IMR-90 (cell line): Measurements from ENCODE around the gene MYO9A. TPM values are rescaled to one million over a fixed set of nuclear protein-coding genes. Genes with fewer than 3 reads are reported as not detected.

Source experiments
- ATAC-seq: fragments of 200-7000 bp; cut with Tn5 transposase; 2 replicates; pipeline ENCODE4 v1.9.1; 2020; ENCODE audit warnings: low read depth, mild to moderate bottlenecking, moderate library complexity
- BruUV-seq: library from RNA; stranded (reverse); fragments of 400-500 nt; replicated peaks from 2 replicates; lab custom pipeline; 2021; lab: Mats Ljungman, UMichigan
- CTCF ChIA-PET: fragments of 300-600 bp; formaldehyde crosslinking; extraction: SDS; loops from one replicate; lab custom pipeline; 2021; ENCODE audit warnings: antibody characterized with exemption; lab: Yijun Ruan, JAX
- POLR2A ChIA-PET: fragments of 300-600 bp; sonication (Branson Sonifier 250); formaldehyde crosslinking; loops from one replicate; lab custom pipeline; 2022; ENCODE audit warnings: antibody characterized with exemption; ENCODE audit not compliant: unreplicated experiment; lab: Charles Lee
- DNase-seq: peaks from one replicate; pipeline ENCODE4 v3.0.0; 2013
- H2AFZ ChIP-seq: replicated peaks from 2 replicates; pipeline ENCODE3; 2013; ENCODE audit warnings: low read length, mild to moderate bottlenecking; ENCODE audit not compliant: poor library complexity
- H2AK5ac ChIP-seq: 2 replicates; pipeline ENCODE4 v1.6.1; 2013; ENCODE audit warnings: low read depth, low read length, inconsistent platforms
- H2AK9ac ChIP-seq: replicated peaks from 2 replicates; pipeline ENCODE3; 2013; ENCODE audit warnings: mild to moderate bottlenecking, low read depth, low read length, moderate library complexity; ENCODE audit not compliant: poor library complexity
- H2BK120ac ChIP-seq: 2 replicates; pipeline ENCODE4 v1.6.1; 2013; ENCODE audit warnings: low read depth, low read length, inconsistent platforms
- H2BK15ac ChIP-seq: 3 replicates; pipeline ENCODE4 v1.6.1; 2013; ENCODE audit warnings: low read depth, low read length, inconsistent platforms
- H2BK20ac ChIP-seq: 2 replicates; pipeline ENCODE4 v1.6.1; 2013; ENCODE audit warnings: low read depth, mild to moderate bottlenecking, inconsistent platforms, low read length, moderate library complexity
- H2BK5ac ChIP-seq: 2 replicates; pipeline ENCODE4 v1.6.1; 2013; ENCODE audit warnings: mild to moderate bottlenecking, low read depth, low read length, inconsistent platforms; ENCODE audit not compliant: poor library complexity, severe bottlenecking
- H3K14ac ChIP-seq: replicated peaks from 2 replicates; pipeline ENCODE4 v1.6.1; 2013; ENCODE audit warnings: low read depth, low read length, inconsistent platforms
- H3K18ac ChIP-seq: 2 replicates; pipeline ENCODE4 v1.6.1; 2013; ENCODE audit warnings: low read depth, low read length, control low read depth
- H3K23ac ChIP-seq: 2 replicates; pipeline ENCODE4 v1.6.1; 2013; ENCODE audit warnings: low read depth, low read length, inconsistent platforms
- H3K27ac ChIP-seq: 2 replicates; pipeline ENCODE4 v1.5.1; 2013; ENCODE audit warnings: mild to moderate bottlenecking, control low read depth, low read length; ENCODE audit not compliant: insufficient read depth
- H3K27me3 ChIP-seq: 2 replicates; pipeline ENCODE4 v1.6.1; 2013; ENCODE audit warnings: low read length; ENCODE audit not compliant: control insufficient read depth, insufficient read depth
- H3K36me3 ChIP-seq: 2 replicates; pipeline ENCODE4 v1.6.1; 2013; ENCODE audit warnings: low read length, mixed read lengths; ENCODE audit not compliant: control insufficient read depth, insufficient read depth
- H3K4ac ChIP-seq: 2 replicates; pipeline ENCODE4 v1.6.1; 2013; ENCODE audit warnings: low read depth, low read length, inconsistent platforms
- H3K4me1 ChIP-seq: 2 replicates; pipeline ENCODE4 v1.6.1; 2013; ENCODE audit warnings: low read length, mixed read lengths; ENCODE audit not compliant: control insufficient read depth, insufficient read depth
- H3K4me2 ChIP-seq: 2 replicates; pipeline ENCODE4 v1.6.1; 2013; ENCODE audit warnings: low read depth, mild to moderate bottlenecking, control low read depth, low read length, moderate library complexity
- H3K4me3 ChIP-seq: 2 replicates; pipeline ENCODE4 v1.5.1; 2013; ENCODE audit warnings: low read depth, mild to moderate bottlenecking, control low read depth, low read length, moderate library complexity; ENCODE audit not compliant: insufficient read depth
- H3K56ac ChIP-seq: 2 replicates; pipeline ENCODE4 v1.6.1; 2013; ENCODE audit warnings: low read length, inconsistent platforms; ENCODE audit not compliant: insufficient read depth; ENCODE audit errors: extremely low read depth
- H3K79me1 ChIP-seq, 2 experiments: 2 replicates each; pipeline ENCODE4 v1.6.1; 2013; ENCODE audit warnings: low read length in 2 of 2, inconsistent platforms in 1 of 2, low read depth in 1 of 2
- H3K9ac ChIP-seq: 2 replicates; pipeline ENCODE4 v1.6.1; 2013; ENCODE audit warnings: low read depth, low read length, control low read depth
- H3K9me1 ChIP-seq: 2 replicates; pipeline ENCODE4 v1.6.1; 2013; ENCODE audit warnings: low read length, inconsistent platforms; ENCODE audit not compliant: insufficient read depth
- H3K9me3 ChIP-seq: 2 replicates; pipeline ENCODE4 v1.6.1; 2013; ENCODE audit warnings: low read length; ENCODE audit not compliant: control insufficient read depth, insufficient read depth
- H4K20me1 ChIP-seq: 2 replicates; pipeline ENCODE4 v1.6.1; 2013; ENCODE audit warnings: low read length, inconsistent platforms; ENCODE audit not compliant: insufficient read depth
- H4K5ac ChIP-seq: 2 replicates; pipeline ENCODE4 v1.6.1; 2013; ENCODE audit warnings: mild to moderate bottlenecking, low read depth, low read length, control low read depth
- H4K8ac ChIP-seq, 2 experiments: 2 replicates each; pipeline ENCODE4 v1.6.1; 2013; ENCODE audit warnings: low read depth in 2 of 2, low read length in 2 of 2, control low read depth in 1 of 2, inconsistent platforms in 1 of 2
- H4K91ac ChIP-seq: 2 replicates; pipeline ENCODE4 v1.6.1; 2013; ENCODE audit warnings: low read depth, low read length, inconsistent platforms; ENCODE audit not compliant: insufficient read depth
- BHLHE40 ChIP-seq: fragments of 150-350 bp; IDR thresholded peaks from 2 replicates; pipeline ENCODE4 v1.6.1; 2016; ENCODE audit warnings: mild to moderate bottlenecking, low read depth, low read length
- POLR2A ChIP-seq: IDR thresholded peaks from 2 replicates; pipeline ENCODE4 v1.6.1; 2012; ENCODE audit warnings: mild to moderate bottlenecking, low read depth, low read length
- RAD21 ChIP-seq: IDR thresholded peaks from 2 replicates; pipeline ENCODE4 v1.6.1; 2012; ENCODE audit warnings: low read length, improper control_type of control experiment
- RCOR1 ChIP-seq: IDR thresholded peaks from 2 replicates; pipeline ENCODE4 v1.6.1; 2012; ENCODE audit warnings: mild to moderate bottlenecking, low read length, improper control_type of control experiment; ENCODE audit not compliant: insufficient replicate concordance
- SMC3 ChIP-seq: fragments of 150-350 bp; IDR thresholded peaks from 2 replicates; pipeline ENCODE4 v1.6.1; 2016; ENCODE audit warnings: low read depth, mild to moderate bottlenecking, antibody characterized with exemption, low read length, moderate library complexity
- WGBS, 2 experiments: methylation state at CpG; one replicate each; pipeline versions ENCODE4 v1.1.5 to v1.1.7; 2013; ENCODE audit warnings: missing lambda C conversion rate in 2 of 2; ENCODE audit not compliant: insufficient read length in 1 of 2; ENCODE audit errors: extremely low coverage in 2 of 2; 5-methylcytosine and 5-hydroxymethylcytosine counted together
- dilution Hi-C: fragments of 300-500 bp; cut with HindIII; formaldehyde crosslinking; loops from one replicate; pipeline ENCODE4 v1.14.3; 2018; ENCODE audit warnings: low sequenced_read_pairs; ENCODE audit not compliant: unreplicated experiment
- in situ Hi-C: fragments of 300-500 bp; cut with MboI; formaldehyde crosslinking; loops from 3 replicates; pipeline ENCODE4 v1.14.3; 2019; ENCODE audit warnings: low sequenced_read_pairs, inconsistent platforms, mixed read lengths
- intact Hi-C: fragments of 100-400 bp; cut with micrococcal nuclease; formaldehyde crosslinking; loops from 2 replicates; pipeline ENCODE4 v1.10.0; 2022
- polyA plus RNA-seq, 3 experiments: library from polyadenylated mRNA; depleted of rRNA; stranded (reverse); fragments of >200 nt; gene quantifications; 2 replicates each; pipeline ENCODE4 v1.2.3, GENCODE V29; 2012; ENCODE audit warnings: low replicate concordance in 1 of 3
- total RNA-seq: library from RNA; depleted of rRNA; stranded (reverse); fragments of >200 nt; gene quantifications from 2 replicates; pipeline ENCODE4 v1.2.3, GENCODE V29; 2012
- TF ChIP-seq, protein P1 (sequence below): fragments of 150-350 bp; IDR thresholded peaks from 2 replicates; pipeline ENCODE4 v1.6.1; 2017; ENCODE audit warnings: mild to moderate bottlenecking, antibody characterized with exemption, low read length, low read depth

Gene MYO9A
- total and polyA plus RNA-seq, 2 of the 4 experiments (the other 2 are of a cell fraction) = 6.0 to 49.5 TPM

GRCh38 chr15:72058585-72058984 lies 59.4 kb downstream of the MYO9A start:
- in situ Hi-C loops = no loop called here

More at GRCh38 chr15:72058585-72058984, 59.4 kb downstream of the MYO9A start:
- H2BK120ac ChIP-seq = no peak overlapping the region
- H3K14ac ChIP-seq = no peak overlapping the region
- BruUV-seq = no TSS peak
- CTCF ChIA-PET = no interaction called here
- H2BK15ac ChIP-seq = no peak overlapping the region
- no peak for DNase-seq
- no peak overlapping the region for H3K4me3 ChIP-seq
- H4K5ac ChIP-seq = no peak overlapping the region
- H3K23ac ChIP-seq = no peak overlapping the region
- peaks cover 3% of the 10 kb centered on the region; the same call in 1 of the 2 replicates for H3K9me3 ChIP-seq
- H3K27ac ChIP-seq = no peak overlapping the region
- no CpG with 5 or more reads among the region's 1 CpG for WGBS, 2 experiments
- no peaks in the 10 kb centered on the region for H3K36me3 ChIP-seq
- peaks cover 9% of the 10 kb centered on the region; the same call in 1 of the 2 replicates for H3K9me1 ChIP-seq
- peaks cover 3% of the 10 kb centered on the region; the same call in 1 of the 2 replicates for H3K4me1 ChIP-seq
- no peak overlapping the region for H2AFZ ChIP-seq
- no peak overlapping the region for H2BK20ac ChIP-seq
- H3K4me2 ChIP-seq = no peak overlapping the region
- intact Hi-C loops (no loop called here), dilution Hi-C loops (no loop called here)
- POLR2A ChIA-PET = no interaction called here
- no peak overlapping the region for H2BK5ac ChIP-seq
- H3K79me1 ChIP-seq = peaks cover 29 to 37% of the 10 kb centered on the region in 2 experiments
- H3K18ac ChIP-seq = no peak overlapping the region
- H3K27me3 ChIP-seq = no peaks in the 10 kb centered on the region
- H4K20me1 ChIP-seq = peaks cover 12% of the 10 kb centered on the region
- H3K9ac ChIP-seq = no peak overlapping the region
- TF ChIP-seq BHLHE40 (no peak), RCOR1 (no peak), POLR2A (no peak), SMC3 (no peak), RAD21 (no peak)
- TF ChIP-seq, protein P1, sequence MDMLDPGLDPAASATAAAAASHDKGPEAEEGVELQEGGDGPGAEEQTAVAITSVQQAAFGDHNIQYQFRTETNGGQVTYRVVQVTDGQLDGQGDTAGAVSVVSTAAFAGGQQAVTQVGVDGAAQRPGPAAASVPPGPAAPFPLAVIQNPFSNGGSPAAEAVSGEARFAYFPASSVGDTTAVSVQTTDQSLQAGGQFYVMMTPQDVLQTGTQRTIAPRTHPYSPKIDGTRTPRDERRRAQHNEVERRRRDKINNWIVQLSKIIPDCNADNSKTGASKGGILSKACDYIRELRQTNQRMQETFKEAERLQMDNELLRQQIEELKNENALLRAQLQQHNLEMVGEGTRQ = no peak
- H3K4ac ChIP-seq = no peak overlapping the region
- H2AK5ac ChIP-seq = no peak overlapping the region
- no peak overlapping the region for H4K8ac ChIP-seq
- no peak overlapping the region for H3K56ac ChIP-seq
- no peak overlapping the region for H2AK9ac ChIP-seq
- ATAC-seq = no peak
- H4K91ac ChIP-seq = no peak overlapping the region
